HepG2 (cell line): ENCODE measurements around the gene SLC22A23. TPM values are rescaled to one million over a fixed set of nuclear protein-coding genes. Genes with fewer than 3 reads are reported as not detected.
A peak's percentile ranks its signal among the peaks of the same experiment; 100 is the strongest.

Experiments
- ATAC-seq: fragments of 200-7000 bp; cut with Tn5 transposase; 3 replicates; pipeline ENCODE4 v1.9.1; 2020; ENCODE audit warnings: mild to moderate bottlenecking, moderate library complexity
- BruUV-seq: library from RNA; stranded (reverse); fragments of 400-500 nt; replicated peaks from 2 replicates; lab custom pipeline; 2021; lab: Mats Ljungman, UMichigan
- CTCF ChIA-PET: fragments of 300-600 bp; formaldehyde crosslinking; extraction: SDS; loops from one replicate; lab custom pipeline; 2021; ENCODE audit warnings: low total read pairs, inconsistent platforms, low intra/inter-chr PET ratio; lab: Yijun Ruan, JAX
- POLR2A ChIA-PET: fragments of 350-600 bp; sonication (Branson Sonifier 250); formaldehyde crosslinking; loops from one replicate; lab custom pipeline; 2020; ENCODE audit warnings: antibody characterized with exemption, inconsistent platforms; lab: Yijun Ruan, JAX
- DNase-seq: peaks from one replicate; pipeline ENCODE4 v3.0.0-alpha.2; 2015; ENCODE audit warnings: low spot score
- FAIRE-seq: peaks from 3 replicates; lab custom pipeline; 2011; peaks lifted over from hg19 to GRCh38; lab: Jason Lieb, UNC
- H2AFZ ChIP-seq: one replicate; pipeline ENCODE4 v1.6.1; 2011; ENCODE audit warnings: low read length, inconsistent platforms
- H3K27ac ChIP-seq: fragments of 300-600 bp; 3 replicates; pipeline ENCODE4 v1.8.0; 2011; ENCODE audit warnings: mixed run types, mild to moderate bottlenecking, mixed read lengths, low read length, inconsistent platforms; ENCODE audit not compliant: insufficient read depth; ENCODE audit errors: extremely low read length
- H3K27me3 ChIP-seq, 2 experiments: fragments of 200-600 bp in 1 of 2; 2 replicates in 1 of 2; 3 replicates in 1 of 2; pipeline versions ENCODE4 v1.6.0 to v1.8.0; 2011; ENCODE audit warnings: low read length in 2 of 2, mild to moderate bottlenecking in 2 of 2, moderate library complexity in 2 of 2, inconsistent platforms in 1 of 2; ENCODE audit not compliant: insufficient read depth in 2 of 2, control insufficient read depth in 1 of 2
- H3K36me3 ChIP-seq, 2 experiments: fragments of 200-600 bp in 1 of 2; replicated peaks in 1 of 2; 2 replicates in 1 of 2; 3 replicates in 1 of 2; pipeline versions ENCODE4 v1.5.1 to v1.8.0; 2011; ENCODE audit warnings: low read length in 2 of 2, inconsistent platforms in 1 of 2; ENCODE audit not compliant: insufficient read depth in 2 of 2, control insufficient read depth in 1 of 2
- H3K4me1 ChIP-seq: 2 replicates; pipeline ENCODE4 v1.5.1; 2012; ENCODE audit warnings: low read length, inconsistent platforms; ENCODE audit not compliant: insufficient read depth
- H3K4me2 ChIP-seq: 2 replicates; pipeline ENCODE4 v1.6.0; 2011; ENCODE audit warnings: low read depth, low read length, inconsistent platforms
- H3K4me3 ChIP-seq, 3 experiments: fragments of 200-600 bp in 1 of 3; sonication (generic), shearing (Covaris generic) in 1 of 3; replicated peaks in 1 of 3; 2 replicates each; pipeline ENCODE4 v1.5.1; 2011 to 2016; ENCODE audit warnings: low read length in 3 of 3, inconsistent platforms in 2 of 3, low read depth in 2 of 3, mild to moderate bottlenecking in 2 of 3, control low read depth in 1 of 3, mixed read lengths in 1 of 3; ENCODE audit not compliant: insufficient read depth in 1 of 3
- H3K79me2 ChIP-seq: one replicate; pipeline ENCODE4 v1.6.1; 2011; ENCODE audit warnings: low read length, inconsistent platforms; ENCODE audit not compliant: insufficient read depth
- H3K9ac ChIP-seq: 2 replicates; pipeline ENCODE4 v1.6.0; 2011; ENCODE audit warnings: mild to moderate bottlenecking, low read depth, low read length, inconsistent platforms; ENCODE audit not compliant: insufficient read depth
- H3K9me3 ChIP-seq: 2 replicates; pipeline ENCODE4 v1.5.1; 2012; ENCODE audit warnings: mild to moderate bottlenecking, low read length
- H4K20me1 ChIP-seq: 2 replicates; pipeline ENCODE4 v1.6.0; 2011; ENCODE audit warnings: inconsistent platforms, mild to moderate bottlenecking, low read length, moderate library complexity; ENCODE audit not compliant: insufficient read depth
- FOXO1 ChIP-seq: sonication (generic); formaldehyde crosslinking; IDR thresholded peaks from 2 replicates; pipeline ENCODE4 v1.4.0; 2020; ENCODE audit warnings: missing genetic modification reagents
- IRF2 ChIP-seq: IDR thresholded peaks from 2 replicates; pipeline ENCODE4 v1.6.1; 2018; ENCODE audit warnings: missing genetic modification reagents, missing compliant biosample characterization
- KMT2B ChIP-seq: IDR thresholded peaks from 2 replicates; pipeline ENCODE4 v1.6.1; 2016; ENCODE audit warnings: missing genetic modification reagents, missing compliant biosample characterization
- MAFK ChIP-seq, 2 experiments: IDR thresholded peaks in 1 of 2; conservative IDR thresholded peaks in 1 of 2; 2 replicates each; pipeline ENCODE4 v1.6.1; 2011; ENCODE audit warnings: improper control_type of control experiment in 2 of 2, low read length in 2 of 2
- RBM22 ChIP-seq: fragments of 200-400 bp; formaldehyde crosslinking; optimal IDR thresholded peaks from 2 replicates; pipeline ENCODE3; 2017; ENCODE audit warnings: mild to moderate bottlenecking, low read length, moderate library complexity
- SRSF4 ChIP-seq: fragments of 200-400 bp; formaldehyde crosslinking; IDR thresholded peaks from one replicate; pipeline ENCODE4 v1.6.1; 2018; ENCODE audit warnings: mild to moderate bottlenecking, low read depth, low read length, moderate library complexity; ENCODE audit not compliant: poor library complexity, severe bottlenecking
- ZNF12 ChIP-seq: sonication (generic); formaldehyde crosslinking; IDR thresholded peaks from 2 replicates; pipeline ENCODE4 v1.5.0; 2020; ENCODE audit warnings: missing genetic modification reagents
- ZNF225 ChIP-seq: sonication (generic); formaldehyde crosslinking; IDR thresholded peaks from 2 replicates; pipeline ENCODE4 v1.4.0; 2020; ENCODE audit warnings: mild to moderate bottlenecking, missing genetic modification reagents
- ZNF343 ChIP-seq: sonication (generic); formaldehyde crosslinking; IDR thresholded peaks from 2 replicates; pipeline ENCODE4 v1.4.0; 2020; ENCODE audit warnings: mild to moderate bottlenecking, missing genetic modification reagents
- whole genome bisulfite sequencing: methylation state at CpG from one replicate; pipeline ENCODE4 v1.1.6; 2017; ENCODE audit warnings: low lambda C conversion rate; 5-methylcytosine and 5-hydroxymethylcytosine counted together
- in situ Hi-C: cut with HindIII; loops from 2 replicates; pipeline ENCODE4 v1.10.0; 2017; ENCODE audit warnings: low pct_unique_long_range_greater_than_20kb; ENCODE audit not compliant: extremely low pct_ligation_motif_present
- intact Hi-C: fragments of 100-400 bp; cut with micrococcal nuclease; formaldehyde crosslinking; loops from one replicate; pipeline ENCODE4 v1.10.0; 2022; ENCODE audit not compliant: unreplicated experiment
- polyA plus RNA-seq, 8 experiments: library from polyadenylated mRNA; depleted of rRNA in 3 of 8; stranded (reverse) in 7 of 8; unstranded in 1 of 8; fragments of >200 nt; fragmentation: Illumina TruSeq in 4 of 8; extraction: Trizol in 4 of 8; gene quantifications; 2 replicates each; pipeline versions ENCODE4 v1.2.1 to v1.2.3, GENCODE V29; 2011 to 2016; ENCODE audit warnings: low read depth in 4 of 8, missing spikeins in 1 of 8, mixed read lengths in 1 of 8; ENCODE audit not compliant: insufficient read depth in 1 of 8
- total RNA-seq, 5 experiments: library from RNA; depleted of rRNA; stranded (reverse); fragments of >200 nt; fragmentation: Illumina TruSeq; extraction: Trizol; gene quantifications; 2 replicates each; pipeline ENCODE4 v1.2.3, GENCODE V29; 2016; ENCODE audit warnings: low read depth in 1 of 5
- TF ChIP-seq, protein P1 (sequence below): sonication (generic); formaldehyde crosslinking; IDR thresholded peaks from 2 replicates; pipeline ENCODE4 v1.5.1; 2020; ENCODE audit warnings: mild to moderate bottlenecking, missing genetic modification reagents, moderate library complexity
- TF ChIP-seq, protein P2 (sequence below): sonication (generic); formaldehyde crosslinking; IDR thresholded peaks from 2 replicates; pipeline ENCODE4 v1.4.0; 2020; ENCODE audit warnings: missing genetic modification reagents

The SLC22A23 gene
- total and polyA plus RNA-seq, 2 of the 13 experiments (the other 11 are each of a cell fraction or from before 2014, with no cell fraction given): 11.8 to 17.5 TPM

DNA sequence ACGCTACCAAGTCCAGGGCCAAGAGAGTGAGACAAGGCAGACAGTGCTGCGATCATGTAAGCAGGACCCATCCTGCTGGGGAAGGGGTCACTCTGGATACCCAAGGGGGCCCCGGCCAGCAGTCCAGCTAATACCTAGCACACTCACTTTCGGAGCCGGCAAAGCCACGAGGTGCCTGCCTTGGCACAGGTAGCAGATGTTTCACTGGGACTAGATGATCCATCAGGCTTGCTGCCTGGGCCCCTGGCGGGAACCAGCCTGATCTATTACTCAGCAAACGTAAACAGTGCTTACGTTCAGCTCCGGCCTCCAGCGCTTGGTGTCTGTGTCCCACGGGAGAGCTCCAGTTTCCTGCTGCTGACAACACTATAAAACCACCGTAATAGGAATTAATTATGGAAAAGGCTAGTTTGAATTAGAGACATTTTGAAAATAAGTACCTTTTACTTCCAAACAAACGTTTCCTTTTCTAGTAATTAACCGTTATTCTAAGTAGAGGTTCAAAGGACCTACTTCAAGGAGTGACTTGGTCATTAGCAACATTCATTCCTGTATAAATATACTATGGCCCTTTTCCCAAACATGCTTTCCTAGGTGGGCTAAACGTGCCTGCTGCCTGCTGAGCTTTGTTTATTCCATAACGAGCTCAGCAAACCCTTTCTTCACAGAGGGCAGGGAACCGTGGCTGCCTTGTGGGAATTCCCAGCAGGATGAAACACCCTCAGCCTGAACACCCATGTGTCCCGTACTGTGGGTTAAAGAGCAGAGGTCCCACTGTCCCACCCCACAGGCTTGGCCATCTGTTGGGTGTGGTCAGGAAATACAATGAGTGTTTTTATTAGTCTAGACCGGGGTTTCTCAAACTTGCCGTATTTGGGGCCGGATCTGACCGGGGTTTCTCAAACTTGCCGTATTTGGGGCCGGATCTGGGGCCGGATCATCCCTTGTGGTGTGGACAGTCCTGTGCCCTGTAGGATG lies 18.4 kb downstream of the SLC22A23 start (continued):
- TF ChIP-seq SRSF4 (no peak), ZNF343 (no peak), ZNF12 (no peak), IRF2 (CRISPR knock-in tag) (0 out of 2 replicates have a peak, but pooled peaks have one; percentile 34), FOXO1 (CRISPR knock-in tag) (peak; percentile 58; the same call in 1 of the 2 replicates), KMT2B (CRISPR knock-in tag) (0 out of 2 replicates have a peak, but pooled peaks have one; percentile 32), RBM22 (no peak)
- TF ChIP-seq, all 625 proteins: peak for 62

DNA sequence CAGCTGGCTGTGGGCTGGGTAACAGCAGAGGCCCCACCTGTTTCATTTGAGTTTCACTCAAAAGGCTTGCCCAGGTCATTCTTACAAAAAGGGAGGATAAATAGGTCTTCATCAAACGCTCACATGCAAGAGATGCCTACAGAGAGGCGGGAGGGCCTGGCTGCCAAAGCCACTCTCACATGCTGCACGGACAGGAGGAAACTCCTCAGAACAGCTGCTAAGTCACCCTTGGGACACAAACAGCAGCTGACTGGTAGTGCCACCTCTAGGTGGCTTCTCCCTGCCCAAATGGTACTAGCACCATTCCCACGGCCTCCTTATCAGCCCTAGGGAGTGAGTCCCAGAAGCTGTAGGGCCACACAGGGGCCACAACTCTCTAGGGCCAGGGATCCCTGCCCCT lies 23.8 kb downstream of the SLC22A23 start:
- H2AFZ ChIP-seq: no peak overlapping the region
- peaks cover 25 to 70% of the 10 kb centered on the region in 2 experiments for H3K36me3 ChIP-seq
- H3K4me1 ChIP-seq: peaks cover 4% of the 10 kb centered on the region
- H3K9ac ChIP-seq: no peak overlapping the region
- FAIRE-seq: no peak
- H3K4me3 ChIP-seq: no peak overlapping the region
- no peak overlapping the region for H3K4me2 ChIP-seq
- H3K27ac ChIP-seq: no peak overlapping the region
- BruUV-seq: no TSS peak
- DNase-seq: no peak
- H4K20me1 ChIP-seq: peaks cover 26% of the 10 kb centered on the region
- H3K9me3 ChIP-seq: no peaks in the 10 kb centered on the region
- H3K27me3 ChIP-seq: no peaks in the 10 kb centered on the region
- peaks cover 76% of the 10 kb centered on the region for H3K79me2 ChIP-seq
- intact Hi-C loops: no loop called here
- 96% methylated on average over 4 of the region's 4 CpGs for WGBS
- in situ Hi-C loops: no loop called here
- TF ChIP-seq, protein P1, sequence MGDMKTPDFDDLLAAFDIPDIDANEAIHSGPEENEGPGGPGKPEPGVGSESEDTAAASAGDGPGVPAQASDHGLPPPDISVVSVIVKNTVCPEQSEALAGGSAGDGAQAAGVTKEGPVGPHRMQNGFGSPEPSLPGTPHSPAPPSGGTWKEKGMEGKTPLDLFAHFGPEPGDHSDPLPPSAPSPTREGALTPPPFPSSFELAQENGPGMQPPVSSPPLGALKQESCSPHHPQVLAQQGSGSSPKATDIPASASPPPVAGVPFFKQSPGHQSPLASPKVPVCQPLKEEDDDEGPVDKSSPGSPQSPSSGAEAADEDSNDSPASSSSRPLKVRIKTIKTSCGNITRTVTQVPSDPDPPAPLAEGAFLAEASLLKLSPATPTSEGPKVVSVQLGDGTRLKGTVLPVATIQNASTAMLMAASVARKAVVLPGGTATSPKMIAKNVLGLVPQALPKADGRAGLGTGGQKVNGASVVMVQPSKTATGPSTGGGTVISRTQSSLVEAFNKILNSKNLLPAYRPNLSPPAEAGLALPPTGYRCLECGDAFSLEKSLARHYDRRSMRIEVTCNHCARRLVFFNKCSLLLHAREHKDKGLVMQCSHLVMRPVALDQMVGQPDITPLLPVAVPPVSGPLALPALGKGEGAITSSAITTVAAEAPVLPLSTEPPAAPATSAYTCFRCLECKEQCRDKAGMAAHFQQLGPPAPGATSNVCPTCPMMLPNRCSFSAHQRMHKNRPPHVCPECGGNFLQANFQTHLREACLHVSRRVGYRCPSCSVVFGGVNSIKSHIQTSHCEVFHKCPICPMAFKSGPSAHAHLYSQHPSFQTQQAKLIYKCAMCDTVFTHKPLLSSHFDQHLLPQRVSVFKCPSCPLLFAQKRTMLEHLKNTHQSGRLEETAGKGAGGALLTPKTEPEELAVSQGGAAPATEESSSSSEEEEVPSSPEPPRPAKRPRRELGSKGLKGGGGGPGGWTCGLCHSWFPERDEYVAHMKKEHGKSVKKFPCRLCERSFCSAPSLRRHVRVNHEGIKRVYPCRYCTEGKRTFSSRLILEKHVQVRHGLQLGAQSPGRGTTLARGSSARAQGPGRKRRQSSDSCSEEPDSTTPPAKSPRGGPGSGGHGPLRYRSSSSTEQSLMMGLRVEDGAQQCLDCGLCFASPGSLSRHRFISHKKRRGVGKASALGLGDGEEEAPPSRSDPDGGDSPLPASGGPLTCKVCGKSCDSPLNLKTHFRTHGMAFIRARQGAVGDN (CRISPR knock-in tag): 0 out of 2 replicates have a peak, but pooled peaks have one; percentile 12
- TF ChIP-seq, protein P2, sequence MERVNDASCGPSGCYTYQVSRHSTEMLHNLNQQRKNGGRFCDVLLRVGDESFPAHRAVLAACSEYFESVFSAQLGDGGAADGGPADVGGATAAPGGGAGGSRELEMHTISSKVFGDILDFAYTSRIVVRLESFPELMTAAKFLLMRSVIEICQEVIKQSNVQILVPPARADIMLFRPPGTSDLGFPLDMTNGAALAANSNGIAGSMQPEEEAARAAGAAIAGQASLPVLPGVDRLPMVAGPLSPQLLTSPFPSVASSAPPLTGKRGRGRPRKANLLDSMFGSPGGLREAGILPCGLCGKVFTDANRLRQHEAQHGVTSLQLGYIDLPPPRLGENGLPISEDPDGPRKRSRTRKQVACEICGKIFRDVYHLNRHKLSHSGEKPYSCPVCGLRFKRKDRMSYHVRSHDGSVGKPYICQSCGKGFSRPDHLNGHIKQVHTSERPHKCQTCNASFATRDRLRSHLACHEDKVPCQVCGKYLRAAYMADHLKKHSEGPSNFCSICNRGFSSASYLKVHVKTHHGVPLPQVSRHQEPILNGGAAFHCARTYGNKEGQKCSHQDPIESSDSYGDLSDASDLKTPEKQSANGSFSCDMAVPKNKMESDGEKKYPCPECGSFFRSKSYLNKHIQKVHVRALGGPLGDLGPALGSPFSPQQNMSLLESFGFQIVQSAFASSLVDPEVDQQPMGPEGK (CRISPR knock-in tag): no peak
- TF ChIP-seq ZNF225: no peak
- no peak for TF ChIP-seq MAFK (conservative IDR thresholded peaks at IDR 0.05 in 1 of 2, IDR thresholded peaks at IDR 0.05 in 1 of 2; ENCODE audit: low read length in 2 of 2)
- no peak for ATAC-seq
- ChIA-PET CTCF (no interaction called here), POLR2A (no interaction called here)
